CD4-positive, alpha-beta T cell treated with Interleukin-2 at 100 ng/mL for 4 hours (primary cell): ENCODE results near the gene BMP8B.
"Not testable (repeated sequence)": the region's sequence is repeated elsewhere in the genome, so short reads cannot be mapped to it uniquely, and the experiment has no call there.

ENCODE experiments used
- DNase-seq: peaks from one replicate; pipeline ENCODE4 v3.0.0-alpha.2; 2020; ENCODE audit warnings: low spot score

Gene BMP8B

DNA sequence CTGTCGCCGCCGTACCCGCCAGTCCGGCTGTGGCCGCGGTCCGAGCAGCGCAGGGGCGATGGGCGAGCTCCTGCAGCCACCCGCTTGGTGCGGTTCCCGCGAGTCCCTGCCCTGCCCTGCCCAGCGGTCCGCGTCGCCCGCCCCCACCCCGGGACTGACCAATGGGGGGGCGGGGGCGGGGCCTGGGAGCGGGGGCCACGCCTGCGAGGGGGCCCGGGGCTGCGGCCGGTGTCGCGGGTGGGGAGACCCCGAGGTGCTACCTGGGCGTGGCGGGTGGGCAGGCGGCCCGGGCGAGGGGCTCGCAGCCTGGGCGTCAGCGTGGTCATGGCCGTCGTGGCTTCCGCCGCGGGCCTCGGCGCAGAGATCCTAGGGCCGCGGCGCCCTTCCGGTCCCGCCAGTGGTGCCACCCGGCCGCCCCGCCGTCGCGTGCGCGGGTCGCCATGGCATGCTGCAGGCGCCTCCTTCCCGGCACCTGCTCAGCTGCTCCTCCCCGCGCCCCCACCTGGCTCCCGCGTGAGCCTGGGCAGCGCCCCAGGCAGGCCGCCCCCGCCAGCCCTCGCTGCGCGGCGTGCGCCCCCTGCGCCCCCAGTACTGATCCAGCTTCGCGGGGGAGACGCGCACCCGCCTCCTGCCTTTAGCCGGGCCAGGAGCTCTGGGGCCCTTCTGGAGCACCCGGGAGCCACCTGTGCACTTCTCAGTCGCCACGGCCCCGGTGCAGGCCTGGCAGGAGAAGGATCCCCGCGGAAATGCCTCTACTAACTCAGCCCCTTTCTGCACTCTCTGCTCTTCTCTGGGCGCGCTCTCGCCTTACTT is at the start of gene BMP8B:
BMP8B (minus strand) TSS at position 108 of the 813 bp plus-strand sequence. CDS start 380 bp downstream, outside the sequence.
- peak; percentile 39 for DNase-seq

GRCh38 chr1:39836595-39837110 is 48.0 kb upstream of the BMP8B start:
- DNase-seq = no peak

DNA sequence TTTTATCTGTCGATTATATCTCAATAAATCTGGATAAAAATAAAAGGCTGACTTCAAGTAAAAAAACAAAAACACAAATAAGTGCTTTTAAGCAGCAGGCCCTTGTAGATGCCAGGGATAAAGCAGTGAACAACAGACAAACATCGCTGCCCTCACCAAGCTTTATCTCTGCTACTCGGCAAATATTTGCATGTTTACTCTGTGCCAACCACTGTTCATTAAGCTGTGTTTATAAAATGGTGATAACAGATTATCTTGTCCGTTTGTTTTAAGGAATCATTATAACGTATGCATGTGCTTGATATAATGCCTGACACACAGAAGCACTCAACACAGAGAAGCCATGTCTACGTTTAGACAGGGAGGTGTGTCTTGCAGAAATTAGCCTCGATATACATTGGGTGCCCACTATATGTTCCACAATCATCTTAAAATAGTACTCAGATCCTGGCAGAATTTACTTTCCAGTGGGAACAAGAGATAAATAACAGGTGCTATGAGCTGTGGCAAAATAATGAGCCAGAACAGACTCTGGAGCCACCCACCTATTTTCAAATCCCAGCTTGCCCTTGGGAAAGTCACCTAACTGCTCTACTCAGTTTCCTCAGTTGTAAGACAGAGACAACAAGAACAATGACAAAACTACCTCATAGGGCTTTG is 47.4 kb upstream of the BMP8B start:
- DNase-seq = no peak

GRCh38 chr1:39835110-39835509 is 46.4 kb upstream of the BMP8B start:
- no peak for DNase-seq

DNA sequence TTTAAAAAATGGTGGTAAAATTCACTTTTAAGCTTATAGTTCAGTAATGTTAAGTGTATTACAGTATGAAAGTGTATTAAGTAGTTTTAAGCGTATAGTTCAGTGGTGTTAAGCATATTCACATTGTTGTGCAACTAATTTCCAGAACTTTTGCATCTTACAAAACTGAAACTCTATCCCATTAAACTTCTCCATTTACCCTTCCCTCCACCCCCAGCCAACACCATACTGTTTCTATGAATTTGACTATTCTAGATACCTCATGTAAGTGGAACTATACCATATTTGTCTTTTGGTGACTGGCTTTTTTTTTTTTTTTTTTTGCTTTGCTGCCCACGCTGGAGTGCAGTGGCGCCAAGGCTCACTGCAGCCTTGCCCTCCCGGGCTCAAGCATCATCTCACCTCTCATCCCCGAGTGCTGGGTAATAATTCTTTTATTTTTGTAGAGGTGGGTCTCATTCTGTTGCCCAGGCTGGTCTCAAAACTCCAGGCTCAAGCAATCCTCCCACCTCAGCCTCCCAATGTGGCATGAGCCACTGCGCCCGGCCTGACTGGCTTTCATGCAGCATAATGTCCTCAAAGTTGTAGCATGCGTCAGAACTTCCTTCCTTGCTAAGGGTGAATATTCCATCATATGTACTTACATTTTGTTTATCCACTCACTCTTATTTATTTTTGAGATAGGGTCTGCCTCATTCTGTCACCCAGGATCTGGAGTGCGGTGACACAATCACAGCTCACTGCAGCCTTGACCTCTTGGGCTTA is 45.1 kb upstream of the BMP8B start:
- DNase-seq = no peak

DNA sequence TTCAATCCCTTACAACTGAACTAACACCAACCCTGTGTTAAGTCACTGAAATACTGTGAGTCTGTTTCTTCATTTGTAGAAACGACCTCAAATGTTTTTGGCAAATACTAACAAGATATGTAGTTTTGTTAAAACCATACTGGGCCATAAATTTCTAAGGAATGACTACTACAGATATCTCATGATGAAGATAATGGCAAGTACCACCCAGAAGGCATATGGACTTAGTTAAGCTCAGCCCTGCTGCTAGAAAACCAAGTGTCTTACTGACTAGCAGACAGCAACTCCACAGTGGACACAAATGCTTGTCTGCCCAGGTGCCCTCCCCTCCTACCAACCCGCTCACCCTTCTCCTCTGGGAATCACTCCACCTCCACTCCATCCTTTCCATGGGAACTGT is 44.5 kb upstream of the BMP8B start:
- DNase-seq = no peak

GRCh38 chr1:39832294-39832693 is 43.6 kb upstream of the BMP8B start:
- no peak for DNase-seq

- DNase-seq = no peak
Observed at GRCh38 chr1:39829791-39830533, 41.3 kb upstream of the BMP8B start.

- DNase-seq = no peak
Observed at GRCh38 chr1:39828734-39829133, 40.1 kb upstream of the BMP8B start.

DNA sequence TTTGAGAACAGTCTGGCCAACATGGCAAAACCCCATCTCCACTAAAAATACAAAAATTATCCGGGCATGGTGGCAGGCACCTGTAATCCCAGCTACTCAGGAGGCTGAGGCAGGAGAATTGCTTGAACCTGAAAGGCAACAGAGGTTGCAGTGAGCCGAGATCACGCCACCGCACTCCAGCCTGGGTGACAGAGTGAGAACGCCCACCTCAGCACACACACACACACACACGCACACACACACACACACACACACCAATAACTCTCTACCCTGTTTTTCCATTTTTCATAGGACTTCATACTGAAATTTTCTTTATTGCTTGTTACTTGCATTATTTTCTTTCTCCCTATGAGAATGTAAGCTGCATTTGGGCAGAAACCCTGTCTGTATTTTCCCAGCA is 39.6 kb upstream of the BMP8B start:
- DNase-seq = not testable (repeated sequence)

- DNase-seq = no peak
Observed at GRCh38 chr1:39827201-39827600, 38.5 kb upstream of the BMP8B start.

- no peak for DNase-seq
Observed at GRCh38 chr1:39826583-39826982, 37.9 kb upstream of the BMP8B start.

DNA sequence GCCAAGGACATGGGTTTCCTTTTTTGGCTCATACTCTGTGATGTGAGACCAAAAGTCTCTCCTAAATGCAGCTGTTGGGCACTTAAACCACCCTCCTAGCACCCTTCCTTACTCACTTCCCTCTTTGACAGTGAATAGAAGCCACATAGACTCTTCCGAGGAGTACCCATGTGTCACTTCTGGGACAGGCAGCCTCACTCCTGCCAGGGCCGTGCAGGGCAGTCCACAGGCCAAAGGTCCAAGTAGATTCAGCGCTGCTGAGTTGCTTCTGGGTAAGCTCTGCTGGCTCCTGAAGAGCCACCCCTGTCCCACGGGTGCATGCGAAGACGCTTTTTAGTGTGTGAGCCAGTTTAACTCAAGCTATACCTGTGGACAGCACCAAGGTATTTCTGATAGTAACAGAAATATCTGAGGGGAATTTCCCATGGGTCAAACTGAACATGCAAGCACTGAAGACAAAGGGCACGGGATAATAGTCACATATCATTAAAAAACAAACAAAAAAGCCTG is 36.8 kb upstream of the BMP8B start:
- DNase-seq = no peak

- DNase-seq = not testable (repeated sequence)
Observed at GRCh38 chr1:39823450-39823849, 34.8 kb upstream of the BMP8B start.

DNA sequence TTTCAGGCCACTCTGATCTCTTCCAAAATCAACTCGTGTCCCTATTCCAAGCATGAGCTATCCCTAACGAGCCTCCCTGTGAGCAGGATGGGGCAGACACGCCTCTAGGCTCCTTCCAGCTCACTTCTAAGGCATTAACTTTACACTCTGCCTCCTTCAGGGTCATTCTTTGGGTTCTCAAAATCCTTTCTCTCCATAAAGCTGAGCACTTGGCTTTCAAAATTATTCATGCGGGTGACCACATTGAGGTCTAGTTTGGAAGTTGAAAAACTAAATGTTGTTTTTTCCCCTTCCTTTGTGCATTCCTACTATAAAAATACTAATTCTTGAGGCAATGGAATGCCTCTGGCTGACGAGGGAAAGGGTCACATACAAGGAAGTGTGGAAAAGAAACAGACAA is 33.5 kb upstream of the BMP8B start:
- DNase-seq = no peak

DNA sequence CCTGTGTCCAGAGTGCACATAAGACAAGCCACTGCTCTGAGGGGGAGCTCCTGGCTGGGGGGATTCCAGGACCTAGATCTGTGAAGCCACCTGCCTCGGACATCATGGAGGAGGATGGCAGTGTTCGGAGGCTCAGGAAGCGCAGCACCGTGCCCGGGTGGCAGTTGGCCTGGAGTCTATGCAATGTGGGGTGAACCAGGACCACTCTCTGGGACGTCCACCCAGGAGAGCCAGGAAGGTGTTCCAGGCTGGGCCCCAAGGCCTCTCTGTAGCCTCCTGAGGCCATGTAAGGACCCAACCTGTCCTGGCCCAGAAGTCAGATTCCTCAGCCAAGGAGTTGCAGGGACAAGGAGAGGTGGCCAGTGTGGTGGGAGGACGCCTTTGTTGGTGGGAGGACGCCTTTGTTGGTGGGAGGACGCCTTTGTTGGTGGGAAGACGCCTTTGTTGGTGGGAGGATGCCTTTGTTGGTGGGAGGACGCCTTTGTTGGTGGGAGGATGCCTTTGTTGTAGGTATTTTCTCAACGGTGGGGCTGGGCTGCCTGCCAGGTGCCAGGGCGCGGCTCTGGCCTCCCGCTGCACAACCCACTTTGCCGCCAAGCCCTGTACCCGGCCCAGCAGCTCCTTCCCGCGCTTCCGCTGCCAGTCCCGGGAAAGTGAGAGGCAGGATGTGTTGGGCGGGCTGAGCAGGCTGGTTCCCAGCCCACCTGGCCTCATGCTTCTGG is 30.6 kb upstream of the BMP8B start:
- DNase-seq = no peak

DNA sequence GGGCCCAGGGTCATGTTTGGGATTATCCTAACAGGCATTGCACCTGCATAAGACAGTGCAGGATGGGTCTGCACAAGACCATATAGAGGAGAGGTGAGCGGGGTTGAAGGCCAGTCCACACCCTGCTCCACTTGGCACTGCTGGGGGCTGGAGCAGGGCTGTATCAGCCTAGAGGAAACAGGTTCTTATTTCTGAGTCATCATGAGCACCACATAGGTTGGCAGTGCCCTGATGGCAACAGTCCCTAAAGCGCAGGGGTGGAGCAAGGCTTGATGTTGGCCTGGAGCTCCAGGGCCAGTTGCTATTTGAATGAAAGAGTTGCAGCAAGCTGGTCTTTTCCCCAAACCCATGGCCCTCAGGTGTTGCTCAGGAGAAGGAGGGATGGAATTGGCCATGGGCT is 29.8 kb upstream of the BMP8B start:
- no peak for DNase-seq

GRCh38 chr1:39817091-39817932 is 28.6 kb upstream of the BMP8B start:
- peak; percentile 78 for DNase-seq

- peak; percentile 35 for DNase-seq
Observed at GRCh38 chr1:39816415-39817090, 27.9 kb upstream of the BMP8B start.
